Ascending aorta (tissue), 2 donors: ENCODE data around the gene EIF3I. TPM values are rescaled to one million over a fixed set of nuclear protein-coding genes. Genes with fewer than 3 reads are reported as not detected.

Experiments used
- DNase-seq, 2 donors: peaks; one replicate each; pipeline ENCODE4 v3.0.0-alpha.2; 2019; ENCODE audit warnings: low spot score in 2 of 2
- H3K27ac ChIP-seq, 2 donors: fragments of 200-600 bp; sonication (generic); one replicate each; pipeline ENCODE4 v1.5.1; 2016 to 2017; ENCODE audit warnings: mild to moderate bottlenecking in 1 of 2
- H3K27me3 ChIP-seq: fragments of 200-600 bp; sonication (generic); one replicate; pipeline ENCODE4 v1.5.1; 2017
- H3K36me3 ChIP-seq, 2 donors: fragments of 200-600 bp; sonication (generic); one replicate each; pipeline ENCODE4 v1.5.1; 2016
- H3K4me1 ChIP-seq, 2 donors: fragments of 200-600 bp; sonication (generic); one replicate each; pipeline ENCODE4 v1.5.1; 2016 to 2017; ENCODE audit warnings: mild to moderate bottlenecking in 1 of 2
- H3K4me3 ChIP-seq, 2 donors: fragments of 200-600 bp; sonication (generic); one replicate each; pipeline ENCODE4 v1.5.1; 2016 to 2017; ENCODE audit warnings: mild to moderate bottlenecking in 1 of 2
- H3K9me3 ChIP-seq, 2 donors: fragments of 200-600 bp; sonication (generic); one replicate each; pipeline ENCODE4 v1.5.1; 2016
- intact Hi-C: fragments of 100-400 bp; cut with DNase I; formaldehyde crosslinking; loops from one replicate; pipeline ENCODE4 v1.15.1; 2023
- total RNA-seq: library from RNA; depleted of rRNA; stranded (reverse); fragments of >200 nt; gene quantifications from one replicate; pipeline ENCODE4 v1.1.0, GENCODE V29; 2016
- TF ChIP-seq, protein P1 (sequence below), 3 experiments: fragments of 200-600 bp in 2 of 3; fragments of 450-650 bp in 1 of 3; sonication (generic) in 2 of 3; IDR thresholded peaks; one replicate each; pipeline ENCODE4 v1.5.1; 2016 to 2019; ENCODE audit warnings: antibody characterized with exemption in 3 of 3, mild to moderate bottlenecking in 1 of 3, moderate library complexity in 1 of 3

The EIF3I gene
- total RNA-seq, 1 donor from 2014 or later, result 234 TPM

DNA sequence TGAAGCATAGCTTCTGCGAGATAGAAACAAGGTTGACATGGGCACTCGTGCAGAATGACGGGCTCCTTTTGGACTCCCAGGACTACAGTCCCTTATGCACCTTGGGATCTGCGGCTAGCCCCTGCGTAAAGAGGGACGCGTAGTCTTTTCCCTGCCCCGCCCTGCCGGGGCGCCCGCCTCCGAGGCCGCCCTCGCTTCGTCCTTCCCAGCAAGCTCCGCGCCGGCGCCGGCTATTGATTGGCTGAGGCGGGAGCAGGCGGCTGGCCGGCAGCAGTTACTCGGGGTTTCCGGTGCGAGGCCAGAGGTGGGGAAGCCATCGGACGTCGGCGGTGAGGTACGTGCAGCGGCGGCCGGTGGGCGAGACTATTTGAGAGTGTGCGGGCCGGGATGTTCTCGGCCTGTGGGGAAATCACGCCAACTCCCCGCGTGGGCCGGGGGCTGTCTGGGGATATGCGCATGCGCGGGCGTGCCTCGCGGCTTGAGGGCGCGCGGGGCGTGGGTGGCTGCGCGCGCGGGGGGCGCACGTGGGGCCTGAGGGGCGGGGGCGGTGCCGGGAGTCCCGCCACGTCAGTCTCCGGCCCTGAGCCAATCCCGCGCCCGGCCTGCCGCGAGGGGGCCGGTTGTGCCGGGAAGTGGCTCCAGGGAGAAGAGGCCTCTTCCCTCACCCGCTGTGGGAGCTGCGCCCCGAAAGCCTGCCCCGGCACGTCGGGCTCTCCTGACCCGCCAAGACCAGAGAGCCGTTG lies 42.6 kb upstream of the EIF3I start, which contains the start of gene TXLNA:
TXLNA (plus strand) TSS at position 233 of the 743 bp plus-strand sequence. CDS start 671 bp downstream, outside the sequence.
- Histone ChIP-seq H3K4me1 (peaks cover 19 to 29% of the 10 kb centered on the region in 2 donors), H3K27ac (peak within 1 kb of the TSS; percentile 94), H3K9me3 (no peaks in the 10 kb centered on the region), H3K4me3 (peak within 1 kb of the TSS; percentile 73 to 79), H3K27me3 (no peaks in the 10 kb centered on the region), H3K36me3 (peaks cover 16 to 34% of the 10 kb centered on the region in 2 donors)
- TF ChIP-seq, protein P1, sequence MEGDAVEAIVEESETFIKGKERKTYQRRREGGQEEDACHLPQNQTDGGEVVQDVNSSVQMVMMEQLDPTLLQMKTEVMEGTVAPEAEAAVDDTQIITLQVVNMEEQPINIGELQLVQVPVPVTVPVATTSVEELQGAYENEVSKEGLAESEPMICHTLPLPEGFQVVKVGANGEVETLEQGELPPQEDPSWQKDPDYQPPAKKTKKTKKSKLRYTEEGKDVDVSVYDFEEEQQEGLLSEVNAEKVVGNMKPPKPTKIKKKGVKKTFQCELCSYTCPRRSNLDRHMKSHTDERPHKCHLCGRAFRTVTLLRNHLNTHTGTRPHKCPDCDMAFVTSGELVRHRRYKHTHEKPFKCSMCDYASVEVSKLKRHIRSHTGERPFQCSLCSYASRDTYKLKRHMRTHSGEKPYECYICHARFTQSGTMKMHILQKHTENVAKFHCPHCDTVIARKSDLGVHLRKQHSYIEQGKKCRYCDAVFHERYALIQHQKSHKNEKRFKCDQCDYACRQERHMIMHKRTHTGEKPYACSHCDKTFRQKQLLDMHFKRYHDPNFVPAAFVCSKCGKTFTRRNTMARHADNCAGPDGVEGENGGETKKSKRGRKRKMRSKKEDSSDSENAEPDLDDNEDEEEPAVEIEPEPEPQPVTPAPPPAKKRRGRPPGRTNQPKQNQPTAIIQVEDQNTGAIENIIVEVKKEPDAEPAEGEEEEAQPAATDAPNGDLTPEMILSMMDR (IDR thresholded peaks at IDR 0.05), result peak in 1 of 3 experiments; percentile 36
- intact Hi-C loops, result loop anchor here (1.0 to 10.0 kb wide), 7 partner anchors 21 to 165 kb away; partner anchors contain the start of genes CCDC28B, EIF3I, HDAC1 and KHDRBS1
- DNase-seq, result peak; percentile 87 to 98

DNA sequence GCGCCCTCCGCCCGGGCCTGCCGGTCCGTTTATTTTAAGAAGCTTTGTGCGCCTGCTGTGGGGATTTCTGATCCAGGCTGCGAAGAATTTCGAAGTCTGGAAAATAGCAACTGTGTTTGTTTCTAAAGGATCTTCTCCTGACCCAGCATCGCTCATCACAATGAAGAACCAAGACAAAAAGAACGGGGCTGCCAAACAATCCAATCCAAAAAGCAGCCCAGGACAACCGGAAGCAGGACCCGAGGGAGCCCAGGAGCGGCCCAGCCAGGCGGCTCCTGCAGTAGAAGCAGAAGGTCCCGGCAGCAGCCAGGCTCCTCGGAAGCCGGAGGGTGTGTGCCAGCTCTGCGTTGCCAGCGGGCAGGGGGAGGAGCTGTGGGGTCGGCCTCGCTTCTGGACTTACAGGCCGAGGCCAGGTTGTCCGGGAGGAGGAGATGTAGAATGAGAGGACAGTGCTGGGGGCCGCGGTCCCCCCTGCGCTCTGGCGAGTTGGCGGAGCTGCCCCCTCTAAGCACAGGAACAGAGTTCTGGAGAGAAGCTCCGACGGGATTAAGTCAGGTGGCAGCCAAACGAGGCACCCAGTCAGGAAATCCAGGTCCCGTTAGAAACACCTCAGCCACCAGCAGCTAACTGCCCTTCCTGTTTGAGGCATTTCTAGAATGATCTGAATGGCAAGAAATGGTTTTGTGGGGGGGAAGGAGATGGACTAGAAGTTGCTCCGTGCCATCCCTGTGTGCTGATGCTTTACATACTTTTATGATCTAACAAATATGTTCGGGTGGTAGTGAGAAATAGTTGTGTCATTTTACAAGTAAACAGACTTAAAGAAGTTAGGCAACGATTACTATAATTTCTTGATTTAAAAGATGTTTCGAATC lies 41.8 kb upstream of the EIF3I start:
- Histone ChIP-seq H3K4me3 (peak overlapping the region; percentile 73 to 79), H3K9me3 (no peaks in the 10 kb centered on the region), H3K27me3 (no peaks in the 10 kb centered on the region), H3K4me1 (peaks cover 19 to 29% of the 10 kb centered on the region in 2 donors), H3K27ac (peak overlapping the region; percentile 94), H3K36me3 (peaks cover 22 to 34% of the 10 kb centered on the region in 2 donors)
- intact Hi-C loops, result loop anchor here (1.0 kb wide), 2 partner anchors 20 to 42 kb away; partner anchors contain the start of genes CCDC28B, EIF3I and TMEM234
- TF ChIP-seq, protein P1 (IDR thresholded peaks at IDR 0.05), result no peak
- peak in 1 of 2 donors; percentile 77 for DNase-seq

DNA sequence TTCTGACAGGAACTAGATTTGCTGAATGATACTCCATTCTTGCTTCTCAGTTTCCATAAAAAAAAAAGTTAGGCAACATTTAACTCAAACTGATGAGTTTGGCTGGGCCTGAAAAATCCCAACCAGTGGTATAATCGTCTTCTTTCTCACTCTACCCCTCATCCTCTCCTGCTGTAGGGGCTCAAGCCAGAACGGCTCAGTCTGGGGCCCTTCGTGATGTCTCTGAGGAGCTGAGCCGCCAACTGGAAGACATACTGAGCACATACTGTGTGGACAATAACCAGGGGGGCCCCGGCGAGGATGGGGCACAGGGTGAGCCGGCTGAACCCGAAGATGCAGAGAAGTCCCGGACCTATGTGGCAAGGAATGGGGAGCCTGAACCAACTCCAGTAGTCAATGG lies 41.1 kb upstream of the EIF3I start:
- Histone ChIP-seq H3K9me3 (no peaks in the 10 kb centered on the region), H3K4me1 (peaks cover 19 to 29% of the 10 kb centered on the region in 2 donors), H3K27me3 (no peaks in the 10 kb centered on the region), H3K4me3 (peak overlapping the region; percentile 73 to 79), H3K36me3 (peaks cover 24 to 39% of the 10 kb centered on the region in 2 donors), H3K27ac (peak overlapping the region; percentile 94)
- DNase-seq, result no peak
- intact Hi-C loops, result no loop called here
- TF ChIP-seq, protein P1 (IDR thresholded peaks at IDR 0.05), result no peak

DNA sequence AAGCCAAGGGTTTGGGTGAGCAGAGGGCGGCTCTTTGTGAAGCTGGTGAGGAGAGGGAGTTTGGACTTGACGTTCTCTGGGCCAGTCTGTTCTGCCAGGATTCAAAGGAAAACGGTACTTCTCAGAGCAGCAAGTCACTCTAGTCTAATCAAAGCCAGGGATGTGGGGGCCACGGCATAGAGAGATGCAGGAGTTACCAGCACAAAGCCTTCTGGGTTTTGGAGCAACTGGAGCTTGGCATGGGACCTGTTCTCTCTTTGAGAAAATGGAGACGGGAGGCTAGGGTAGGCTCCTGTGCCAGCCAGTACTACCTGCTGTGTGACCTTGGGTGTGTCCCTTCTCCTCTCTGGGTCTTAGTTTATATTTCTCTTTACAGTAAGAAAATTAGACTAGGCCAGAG lies 40.6 kb upstream of the EIF3I start:
- peaks cover 19 to 29% of the 10 kb centered on the region in 2 donors for H3K4me1 ChIP-seq
- no peaks in the 10 kb centered on the region for H3K9me3 ChIP-seq
- intact Hi-C loops, result no loop called here
- peak overlapping the region in 1 of 2 donors; percentile 94 for H3K27ac ChIP-seq
- H3K27me3 ChIP-seq, result no peaks in the 10 kb centered on the region
- H3K36me3 ChIP-seq, result peaks cover 28 to 42% of the 10 kb centered on the region in 2 donors
- TF ChIP-seq, protein P1 (IDR thresholded peaks at IDR 0.05), result no peak
- H3K4me3 ChIP-seq, result peak overlapping the region; percentile 73 to 79
- DNase-seq, result no peak

DNA sequence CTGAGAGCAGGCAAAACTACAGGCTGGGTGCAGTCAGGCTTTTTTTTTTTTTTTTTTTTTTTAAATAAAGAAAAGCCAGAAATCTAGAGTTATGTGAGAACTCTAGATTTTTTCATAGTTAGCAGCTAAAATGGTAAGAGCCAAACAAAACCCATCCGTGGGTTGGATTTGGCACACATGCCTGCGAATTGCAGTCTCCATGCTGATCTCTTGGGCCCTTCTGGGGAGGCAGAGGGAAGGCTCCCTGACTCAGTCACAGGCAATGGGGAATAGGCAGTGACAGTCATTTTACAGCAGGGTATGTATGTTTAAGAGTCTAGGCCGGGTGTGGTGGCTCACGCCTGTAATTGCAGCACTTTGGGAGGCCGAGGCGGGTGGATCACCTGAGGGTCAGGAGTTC lies 40.1 kb upstream of the EIF3I start:
- H3K4me3 ChIP-seq, result peak overlapping the region in 1 of 2 donors; percentile 79
- no peak for DNase-seq
- no peaks in the 10 kb centered on the region for H3K9me3 ChIP-seq
- peak overlapping the region in 1 of 2 donors; percentile 16 for H3K27ac ChIP-seq
- TF ChIP-seq, protein P1 (IDR thresholded peaks at IDR 0.05), result no peak
- H3K27me3 ChIP-seq, result no peaks in the 10 kb centered on the region
- peaks cover 33 to 45% of the 10 kb centered on the region in 2 donors for H3K36me3 ChIP-seq
- intact Hi-C loops, result no loop called here
- H3K4me1 ChIP-seq, result peaks cover 19 to 29% of the 10 kb centered on the region in 2 donors
